ACHN (cell line): ENCODE data around the gene ULK3.
"Not testable (repeated sequence)": the region's sequence is repeated elsewhere in the genome, so short reads cannot be mapped to it uniquely, and the experiment has no call there.

Experiments
- DNase-seq: peaks from one replicate; pipeline ENCODE4 v3.0.0-alpha.2; 2015
- in situ Hi-C: cut with HindIII; loops from 2 replicates; pipeline ENCODE4 v1.10.0; 2017; ENCODE audit warnings: low sequenced_read_pairs, low pct_ligation_motif_present, low pct_unique_long_range_greater_than_20kb

ULK3 gene

GRCh38 chr15:74842581-74843444 lies at the start of gene ULK3:
ULK3 (minus strand) TSS chr15:74843156; CDS start chr15:74843105, 51 bp downstream.
- DNase-seq = peak; percentile 82
- in situ Hi-C loops = no loop called here

DNA sequence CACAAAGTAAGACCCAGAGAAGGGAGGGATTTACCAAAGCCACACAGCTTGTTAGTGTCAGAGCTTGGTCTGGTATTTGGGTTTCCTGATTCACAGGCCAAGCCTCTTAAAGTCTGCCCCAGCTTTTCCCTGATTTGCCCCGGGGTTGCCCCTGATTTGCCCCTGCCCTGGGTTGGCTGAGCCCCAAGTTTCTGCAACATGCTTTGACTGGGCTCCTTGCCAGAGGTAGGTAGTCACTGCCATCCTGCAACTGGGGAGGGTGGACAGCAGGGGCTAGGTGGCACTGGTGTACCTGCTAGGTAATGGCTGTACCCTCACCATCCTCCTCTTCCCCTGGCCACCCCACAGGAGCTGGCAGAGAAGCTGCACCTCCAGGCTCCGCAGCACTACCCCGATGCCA lies 49.4 kb upstream of the ULK3 start:
- in situ Hi-C loops = no loop called here
- DNase-seq = no peak

DNA sequence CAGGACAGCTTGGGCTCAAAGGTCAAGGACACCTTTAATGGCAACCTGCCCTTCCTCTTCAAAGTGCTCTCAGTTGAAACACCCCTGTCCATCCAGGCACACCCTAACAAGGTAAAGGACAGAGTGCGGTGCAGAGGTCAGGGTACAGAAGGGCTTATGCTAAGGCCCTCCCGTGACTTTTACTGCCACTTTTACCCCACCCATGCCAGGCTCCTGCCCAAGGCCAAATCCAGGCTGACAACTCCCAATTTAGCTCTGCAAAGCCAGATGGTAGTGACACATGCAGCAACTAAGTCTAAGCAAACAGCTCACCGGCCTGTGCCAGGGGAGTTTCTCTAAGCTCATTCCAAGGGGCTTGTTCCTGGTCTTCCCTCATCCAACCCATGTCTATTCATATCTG lies 48.5 kb upstream of the ULK3 start:
- no peak for DNase-seq
- in situ Hi-C loops = no loop called here

DNA sequence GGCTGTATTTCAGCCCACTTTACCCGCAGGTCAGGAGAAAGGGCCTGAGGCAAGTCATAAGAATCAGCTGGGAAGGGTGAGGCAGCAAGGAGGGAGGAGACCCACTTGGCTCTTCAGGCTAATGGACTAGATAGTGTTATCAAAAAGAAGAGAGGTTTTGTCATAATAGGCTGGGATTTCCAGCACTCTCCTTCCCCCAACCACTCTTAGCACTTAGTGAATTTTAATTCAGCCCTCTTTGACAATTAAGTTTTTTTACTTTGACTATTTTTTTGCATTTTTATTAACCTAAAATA lies 47.7 kb upstream of the ULK3 start:
- in situ Hi-C loops = no loop called here
- DNase-seq = no peak

- peak; percentile 78 for DNase-seq
- in situ Hi-C loops = no loop called here
Measured at GRCh38 chr15:74889883-74890664, 47.1 kb upstream of the ULK3 start, which contains the start of gene MPI. MPI (plus strand) TSS chr15:74890042; CDS start chr15:74890074, 32 bp downstream.

DNA sequence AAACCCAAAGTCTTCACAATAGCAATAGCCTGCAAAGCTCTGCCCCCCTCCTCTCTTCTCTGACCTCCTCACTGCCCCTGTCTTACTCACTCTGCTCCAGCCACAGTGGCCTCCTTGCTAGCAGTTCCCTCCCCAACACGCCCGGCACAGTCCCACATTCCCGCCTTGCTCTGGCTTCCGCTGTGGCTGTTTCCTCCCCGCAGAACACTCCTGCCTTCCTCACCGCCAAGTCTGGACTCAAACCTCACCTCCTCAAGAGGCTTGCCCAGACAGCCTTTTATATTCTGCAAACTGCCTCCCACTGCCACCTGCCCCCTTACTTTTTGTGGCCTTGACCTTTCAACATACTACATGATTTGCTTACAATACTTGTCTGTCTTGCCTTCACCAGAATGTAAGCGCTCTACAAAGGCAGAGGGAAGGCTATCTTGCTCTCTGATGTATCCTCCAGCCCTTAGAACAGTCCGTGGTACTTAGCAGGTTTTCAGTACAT lies 46.5 kb upstream of the ULK3 start:
- DNase-seq = no peak
- in situ Hi-C loops = no loop called here

GRCh38 chr15:74888716-74889115 lies 45.8 kb upstream of the ULK3 start:
- no peak for DNase-seq
- in situ Hi-C loops = no loop called here

GRCh38 chr15:74887537-74888193 lies 44.7 kb upstream of the ULK3 start:
- DNase-seq, in situ Hi-C loops: not testable (repeated sequence)

DNA sequence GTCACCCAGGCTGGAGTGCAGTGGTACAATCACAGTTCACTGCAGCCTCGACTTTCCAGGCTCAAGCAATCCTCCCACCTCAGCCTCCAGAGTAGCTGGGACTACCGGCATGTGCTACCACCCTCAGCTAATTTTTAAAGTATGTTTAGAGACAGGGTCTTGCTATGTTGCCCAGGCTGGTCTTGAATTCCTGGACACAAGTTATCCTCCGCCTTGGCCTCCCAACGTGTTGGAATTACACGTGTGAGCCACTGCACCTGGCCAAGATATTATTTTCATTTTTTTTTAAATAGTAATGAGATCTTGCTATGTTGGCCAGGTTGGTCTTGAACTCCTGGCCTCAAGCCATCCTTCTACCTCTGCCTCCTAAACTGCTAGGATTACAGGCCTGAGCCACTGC lies 42.5 kb upstream of the ULK3 start:
- DNase-seq = no peak
- in situ Hi-C loops = no loop called here

- DNase-seq = no peak
- in situ Hi-C loops = no loop called here
Measured at GRCh38 chr15:74884428-74885223, 41.7 kb upstream of the ULK3 start.

DNA sequence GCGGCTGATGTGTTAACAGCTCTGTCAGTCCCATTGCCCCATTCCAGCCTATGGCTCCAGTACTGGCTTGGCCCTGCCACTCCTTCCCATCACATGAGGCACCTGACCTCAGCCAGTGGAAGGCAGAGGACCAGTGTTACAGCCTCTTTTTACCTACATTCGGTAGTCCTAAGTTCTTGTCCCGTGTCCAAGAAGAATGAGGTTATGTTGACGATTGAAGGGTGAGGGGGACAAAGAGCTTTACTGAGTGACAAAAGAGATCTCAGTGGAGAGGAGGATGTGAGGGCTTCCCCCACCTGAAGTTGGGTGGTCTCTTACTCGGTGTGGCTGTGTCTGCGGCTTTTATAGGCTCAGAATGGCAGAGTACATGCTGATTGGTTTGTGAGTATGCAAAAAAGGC lies 39.6 kb upstream of the ULK3 start:
- in situ Hi-C loops = no loop called here
- DNase-seq = no peak

DNA sequence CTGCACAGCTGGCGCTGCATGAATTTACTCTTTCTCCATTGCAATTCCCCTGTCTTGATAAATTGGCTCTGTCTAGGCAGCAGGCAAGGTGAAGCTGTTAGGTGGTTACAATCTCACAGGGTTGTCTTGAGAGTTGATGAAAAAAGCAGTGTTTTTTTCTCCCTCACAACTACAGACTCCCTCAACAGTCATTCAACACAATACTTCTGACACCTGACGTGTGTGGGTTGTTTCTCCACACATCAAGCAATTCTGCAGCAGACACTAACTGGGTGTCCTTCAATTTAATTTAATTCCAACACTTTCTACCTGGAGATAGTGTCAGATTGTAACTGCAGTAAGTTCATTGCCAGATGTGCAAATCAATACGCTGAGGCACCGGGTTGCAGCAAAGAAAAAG lies 35.3 kb upstream of the ULK3 start:
- in situ Hi-C loops = no loop called here

DNA sequence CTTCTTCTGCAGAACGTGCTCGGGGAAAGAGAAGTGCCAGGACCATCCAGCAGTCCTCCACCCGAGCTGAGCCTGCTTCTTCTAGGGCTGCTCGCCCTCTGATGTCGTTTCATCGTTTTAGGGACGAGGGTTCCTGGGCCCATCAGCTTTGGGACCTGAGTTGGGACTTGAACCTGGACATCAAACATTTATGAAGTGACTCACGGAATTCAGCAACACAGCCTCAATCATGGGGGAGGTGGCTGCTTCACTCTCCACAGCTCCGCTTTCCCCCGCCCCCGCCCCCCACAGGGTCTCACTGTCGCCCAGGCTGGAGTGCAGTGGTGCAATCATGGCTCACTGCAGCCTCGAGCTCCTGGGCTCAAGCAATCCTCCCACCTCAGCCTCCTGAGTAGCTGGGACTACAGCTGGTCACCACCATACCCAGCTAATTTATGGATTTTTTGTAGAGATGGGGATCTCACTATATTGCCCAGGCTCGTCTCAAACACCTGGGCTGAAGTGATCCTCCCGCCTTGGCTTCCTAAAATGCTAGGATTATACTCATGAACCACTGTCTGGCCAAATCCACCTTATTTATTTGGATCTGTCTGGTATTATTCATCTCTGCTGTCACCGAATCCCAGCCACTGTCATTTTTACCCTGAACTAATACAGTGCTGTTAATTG lies 30.9 kb upstream of the ULK3 start:
- in situ Hi-C loops = no loop called here
- DNase-seq = peak; percentile 14

More for the DNA sequence above, 35.3 kb upstream of the ULK3 start:
- DNase-seq = no peak

DNA sequence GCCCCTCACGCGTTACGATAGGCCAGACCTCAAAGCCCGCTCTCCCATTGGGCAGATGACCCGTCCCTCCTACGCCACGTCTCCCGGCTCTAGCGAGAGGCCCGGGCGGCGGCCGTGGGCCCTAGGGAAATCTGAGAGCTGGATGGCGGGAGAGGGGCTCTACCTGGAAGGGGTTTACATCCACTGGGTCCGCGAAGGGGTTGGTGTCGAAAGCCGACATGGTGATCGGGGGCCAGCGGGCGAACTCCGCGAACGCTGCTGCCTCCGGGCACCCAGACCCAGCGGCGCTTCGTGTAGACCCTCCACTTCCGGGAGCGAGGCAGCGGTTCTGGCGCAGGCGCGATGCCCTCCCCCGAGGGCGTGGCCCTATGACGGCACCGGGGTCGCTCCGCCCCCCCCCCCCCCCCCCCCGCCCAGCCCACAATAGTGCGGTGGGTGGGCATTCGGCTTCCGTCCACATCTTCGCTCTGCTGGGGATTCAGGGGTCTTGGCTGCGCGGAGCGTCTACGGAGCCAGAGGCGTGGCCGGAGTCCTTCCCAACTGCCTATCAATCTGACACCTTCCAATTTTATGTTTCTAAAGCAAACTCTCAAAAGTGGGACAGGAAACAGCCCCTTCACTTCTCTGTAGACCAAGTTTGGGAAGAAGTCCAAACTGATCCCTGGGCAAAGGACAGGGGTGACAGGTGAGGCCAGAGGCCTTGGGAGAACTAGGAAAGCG lies 30.2 kb upstream of the ULK3 start, which contains the start of gene SCAMP2:
Gene SCAMP2 (minus strand): TSS at position 330 of the 720 bp plus-strand sequence. CDS start 110 bp downstream, at position 220.
- in situ Hi-C loops = no loop called here
- DNase-seq = peak; percentile 92

GRCh38 chr15:74872702-74873035 lies 29.7 kb upstream of the ULK3 start:
- in situ Hi-C loops = no loop called here
- DNase-seq = no peak

- in situ Hi-C loops = no loop called here
- DNase-seq = no peak
Measured at GRCh38 chr15:74870436-74871215, 27.7 kb upstream of the ULK3 start.
